CD4-positive, alpha-beta memory T cell (primary cell): ENCODE results near the gene TWF1. TPM values are rescaled to one million over a fixed set of nuclear protein-coding genes. Genes with fewer than 3 reads are reported as not detected.

Experiments
- CTCF ChIA-PET: fragments of 350-600 bp; sonication (Branson Sonifier 250); formaldehyde crosslinking; loops from one replicate; lab custom pipeline; 2021; ENCODE audit warnings: inconsistent platforms; ENCODE audit not compliant: partially characterized antibody; lab: Charles Lee
- POLR2A ChIA-PET: fragments of 350-600 bp; sonication (Branson Sonifier 250); formaldehyde crosslinking; loops from one replicate; lab custom pipeline; 2021; ENCODE audit not compliant: partially characterized antibody; lab: Charles Lee
- DNase-seq, 5 donors: peaks; one replicate each; pipeline versions ENCODE4 v3.0.0 to v3.0.0-alpha.2; 2020 to 2022; ENCODE audit warnings: mixed read lengths in 1 of 5
- H3K27ac ChIP-seq: one replicate; pipeline ENCODE4 v1.7.0; 2013; ENCODE audit warnings: low read depth, low read length
- H3K27me3 ChIP-seq: 2 replicates; pipeline ENCODE4 v1.7.0; 2013; ENCODE audit warnings: mild to moderate bottlenecking, low read length, moderate library complexity; ENCODE audit not compliant: insufficient read depth
- H3K36me3 ChIP-seq: 2 replicates; pipeline ENCODE4 v1.7.0; 2013; ENCODE audit warnings: mild to moderate bottlenecking, low read length, moderate library complexity; ENCODE audit not compliant: insufficient read depth
- H3K4me1 ChIP-seq: 2 replicates; pipeline ENCODE4 v1.7.0; 2013; ENCODE audit warnings: mild to moderate bottlenecking, low read length, moderate library complexity; ENCODE audit not compliant: insufficient read depth
- H3K4me3 ChIP-seq, 2 donors: one replicate each; pipeline ENCODE4 v1.7.0; 2013; ENCODE audit warnings: low read length in 2 of 2, mild to moderate bottlenecking in 1 of 2
- H3K9me3 ChIP-seq, 2 donors: one replicate each; pipeline ENCODE4 v1.7.0; 2013; ENCODE audit warnings: low read length in 2 of 2, control low read depth in 1 of 2; ENCODE audit not compliant: control insufficient read depth in 1 of 2
- H3K27ac Mint-ChIP-seq, 7 donors: one replicate each; pipeline ENCODE4 v1.8.0; 2020 to 2021; ENCODE audit warnings: mixed read lengths in 7 of 7, mild to moderate bottlenecking in 6 of 7, inconsistent platforms in 3 of 7, moderate library complexity in 3 of 7
- H3K27me3 Mint-ChIP-seq, 2 donors: one replicate each; pipeline ENCODE4 v1.8.0; 2020 to 2021; ENCODE audit warnings: mixed read lengths in 2 of 2
- H3K36me3 Mint-ChIP-seq, 2 donors: one replicate each; pipeline ENCODE4 v1.8.0; 2020 to 2021; ENCODE audit warnings: mixed read lengths in 2 of 2, inconsistent platforms in 1 of 2, mild to moderate bottlenecking in 1 of 2
- H3K4me1 Mint-ChIP-seq, 4 donors: one replicate each; pipeline ENCODE4 v1.8.0; 2020 to 2021; ENCODE audit warnings: mixed read lengths in 4 of 4, mild to moderate bottlenecking in 1 of 4
- H3K4me3 Mint-ChIP-seq, 8 donors: one replicate each; pipeline ENCODE4 v1.8.0; 2020 to 2021; ENCODE audit warnings: mixed read lengths in 8 of 8, mild to moderate bottlenecking in 7 of 8, moderate library complexity in 6 of 8, inconsistent platforms in 3 of 8
- H3K9me3 Mint-ChIP-seq, 8 donors: one replicate each; pipeline ENCODE4 v1.8.0; 2020 to 2021; ENCODE audit warnings: mixed read lengths in 8 of 8, mild to moderate bottlenecking in 5 of 8, inconsistent platforms in 3 of 8, moderate library complexity in 1 of 8
- intact Hi-C: fragments of 100-400 bp; cut with micrococcal nuclease; formaldehyde crosslinking; loops from one replicate; pipeline ENCODE4 v1.15.1; 2023
- polyA plus RNA-seq, 2 donors: library from polyadenylated mRNA; unstranded; fragments of 300-500 nt; fragmentation: Illumina TruSeq; gene quantifications; one replicate each; pipeline ENCODE4 v1.2.3, GENCODE V29; 2021
- total RNA-seq, 2 experiments: library from RNA; stranded (reverse); gene quantifications; one replicate each; pipeline ENCODE4 v1.2.3, GENCODE V29; 2021

Gene TWF1
- total and polyA plus RNA-seq, 4 experiments from 2014 or later, result 13.1 to 32.4 (median 23.0) TPM

- POLR2A ChIA-PET, result interaction anchor here (1.6 to 2.1 kb wide), 2 partner anchors 17 to 106 kb away, joined by 4 to 8 read pairs; no protein-coding TSS in a partner anchor
Measured at GRCh38 chr12:43776498-43776897, 29.6 kb downstream of the TWF1 start.

GRCh38 chr12:43766291-43766690, 39.8 kb downstream of the TWF1 start:
- Mint-ChIP-seq H3K4me1 (peaks cover 28 to 46% (median 36%) of the 10 kb centered on the region in 4 donors), H3K27me3 (no peaks in the 10 kb centered on the region), H3K9me3 (no peaks in the 10 kb centered on the region), H3K4me3 (no peak overlapping the region), H3K27ac (no peak overlapping the region), H3K36me3 (peaks cover 31 to 36% of the 10 kb centered on the region in 2 donors)
- H3K4me1 ChIP-seq, result peaks cover 24% of the 10 kb centered on the region
- H3K9me3 ChIP-seq, result no peaks in the 10 kb centered on the region
- intact Hi-C loops, result no loop called here
- no peak for DNase-seq
- no peaks in the 10 kb centered on the region for H3K27me3 ChIP-seq
- H3K36me3 ChIP-seq, result peaks cover 17% of the 10 kb centered on the region
- ChIA-PET POLR2A (no interaction called here), CTCF (interaction anchor here (0.7 kb wide), 1 partner anchor 116 kb away, joined by 3 read pairs; no protein-coding TSS in a partner anchor)
- no peak overlapping the region for H3K27ac ChIP-seq
- no peak overlapping the region for H3K4me3 ChIP-seq

More at GRCh38 chr12:43776498-43776897, 29.6 kb downstream of the TWF1 start:
- no peak overlapping the region for H3K4me3 ChIP-seq
- peak in 4 of 5 donors; percentile 19 to 38 (median 32) for DNase-seq
- Mint-ChIP-seq H3K27ac (no peak overlapping the region), H3K4me3 (no peak overlapping the region), H3K9me3 (no peaks in the 10 kb centered on the region), H3K4me1 (peaks cover 1 to 6% (median 4%) of the 10 kb centered on the region in 4 donors), H3K27me3 (no peaks in the 10 kb centered on the region), H3K36me3 (peaks cover 27 to 43% of the 10 kb centered on the region in 2 donors)
- CTCF ChIA-PET, result interaction anchor here (1.0 to 4.4 kb wide), 5 partner anchors 16 to 107 kb away, joined by 3 to 59 read pairs (median 4); partner anchors contain the start of genes IRAK4 and PUS7L
- no peaks in the 10 kb centered on the region for H3K4me1 ChIP-seq
- intact Hi-C loops, result loop anchor here (1.0 kb wide), 1 partner anchor 106 kb away; no protein-coding TSS in a partner anchor
- H3K9me3 ChIP-seq, result no peaks in the 10 kb centered on the region
- no peak overlapping the region for H3K27ac ChIP-seq
- H3K36me3 ChIP-seq, result peaks cover 66% of the 10 kb centered on the region
- no peaks in the 10 kb centered on the region for H3K27me3 ChIP-seq

- H3K4me3 Mint-ChIP-seq, result no peak overlapping the region
- ChIA-PET POLR2A (no interaction called here), CTCF (interaction anchor here (0.9 to 1.6 kb wide), 2 partner anchors 14 to 119 kb away, joined by 3 read pairs; no protein-coding TSS in a partner anchor)
- Histone ChIP-seq H3K4me1 (peaks cover 41% of the 10 kb centered on the region), H3K27me3 (no peaks in the 10 kb centered on the region), H3K9me3 (no peaks in the 10 kb centered on the region), H3K36me3 (peaks cover 3% of the 10 kb centered on the region), H3K4me3 (no peak overlapping the region), H3K27ac (no peak overlapping the region)
- H3K4me1 Mint-ChIP-seq, result peaks cover 33 to 59% (median 39%) of the 10 kb centered on the region in 4 donors
- peaks cover 16 to 27% of the 10 kb centered on the region in 2 donors for H3K36me3 Mint-ChIP-seq
- no peak overlapping the region for H3K27ac Mint-ChIP-seq
- H3K27me3 Mint-ChIP-seq, result no peaks in the 10 kb centered on the region
- intact Hi-C loops, result no loop called here
- H3K9me3 Mint-ChIP-seq, result no peaks in the 10 kb centered on the region
- DNase-seq, result no peak
Measured at GRCh38 chr12:43764528-43764927, 41.6 kb downstream of the TWF1 start.

- Mint-ChIP-seq H3K27me3 (no peaks in the 10 kb centered on the region), H3K4me3 (peak overlapping the region in 2 of 8 donors; percentile 15 to 48), H3K4me1 (peaks cover 33 to 65% (median 42%) of the 10 kb centered on the region in 4 donors), H3K27ac (peak overlapping the region in 2 of 7 donors; percentile 16 to 70), H3K9me3 (no peaks in the 10 kb centered on the region), H3K36me3 (peaks cover 12 to 26% of the 10 kb centered on the region in 2 donors)
- Histone ChIP-seq H3K9me3 (no peaks in the 10 kb centered on the region), H3K4me1 (peaks cover 41% of the 10 kb centered on the region), H3K36me3 (no peaks in the 10 kb centered on the region), H3K27ac (no peak overlapping the region), H3K27me3 (no peaks in the 10 kb centered on the region), H3K4me3 (no peak overlapping the region)
- POLR2A ChIA-PET, result no interaction called here
- intact Hi-C loops, result no loop called here
- no peak for DNase-seq
- CTCF ChIA-PET, result interaction anchor here (0.7 to 2.1 kb wide), 3 partner anchors 14 to 119 kb away, joined by 3 to 8 read pairs (median 4); no protein-coding TSS in a partner anchor
Measured at GRCh38 chr12:43763769-43764168, 42.3 kb downstream of the TWF1 start.

GRCh38 chr12:43762596-43762995, 43.5 kb downstream of the TWF1 start:
- Mint-ChIP-seq H3K9me3 (peaks cover 0 to 2% (median 0%) of the 10 kb centered on the region in 8 donors), H3K27me3 (no peaks in the 10 kb centered on the region), H3K4me3 (peak overlapping the region in 5 of 8 donors; percentile 57 to 99 (median 74)), H3K4me1 (peaks cover 36 to 65% (median 50%) of the 10 kb centered on the region in 4 donors), H3K36me3 (peaks cover 11 to 21% of the 10 kb centered on the region in 2 donors), H3K27ac (peak overlapping the region in 4 of 7 donors; percentile 31 to 62 (median 41))
- CTCF ChIA-PET, result interaction anchor here (1.2 to 2.1 kb wide), 2 partner anchors 15 to 120 kb away, joined by 4 to 8 read pairs; no protein-coding TSS in a partner anchor
- DNase-seq, result no peak
- POLR2A ChIA-PET, result interaction anchor here (6.9 kb wide), 1 partner anchor 44 kb away, joined by 88 read pairs; the partner anchor contains the start of gene TWF1
- intact Hi-C loops, result no loop called here
- Histone ChIP-seq H3K4me3 (no peak overlapping the region), H3K27ac (no peak overlapping the region), H3K36me3 (no peaks in the 10 kb centered on the region), H3K4me1 (peaks cover 49% of the 10 kb centered on the region), H3K9me3 (no peaks in the 10 kb centered on the region), H3K27me3 (no peaks in the 10 kb centered on the region)

- ChIA-PET POLR2A (interaction anchor here (1.0 to 6.9 kb wide), 2 partner anchors 45 to 74 kb away, joined by 3 to 88 read pairs; partner anchors contain the start of genes TMEM117 and TWF1), CTCF (interaction anchor here (1.0 to 2.1 kb wide), 2 partner anchors 15 to 121 kb away, joined by 4 to 8 read pairs; no protein-coding TSS in a partner anchor)
- peaks cover 11 to 21% of the 10 kb centered on the region in 2 donors for H3K36me3 Mint-ChIP-seq
- Histone ChIP-seq H3K4me3 (no peak overlapping the region), H3K9me3 (no peaks in the 10 kb centered on the region), H3K36me3 (no peaks in the 10 kb centered on the region), H3K27ac (no peak overlapping the region), H3K4me1 (peaks cover 54% of the 10 kb centered on the region), H3K27me3 (no peaks in the 10 kb centered on the region)
- H3K27ac Mint-ChIP-seq, result peak overlapping the region; percentile 1 to 63 (median 58)
- peaks cover 42 to 73% (median 57%) of the 10 kb centered on the region in 4 donors for H3K4me1 Mint-ChIP-seq
- no peak for DNase-seq
- peak overlapping the region; percentile 28 to 99 (median 62) for H3K4me3 Mint-ChIP-seq
- peaks cover 0 to 2% (median 0%) of the 10 kb centered on the region in 8 donors for H3K9me3 Mint-ChIP-seq
- intact Hi-C loops, result no loop called here
- H3K27me3 Mint-ChIP-seq, result no peaks in the 10 kb centered on the region
Measured at GRCh38 chr12:43761500-43761899, 44.6 kb downstream of the TWF1 start.

GRCh38 chr12:43760396-43760795, 45.7 kb downstream of the TWF1 start:
- ChIA-PET POLR2A (interaction anchor here (1.0 to 6.9 kb wide), 4 partner anchors 17 to 75 kb away, joined by 3 to 88 read pairs (median 10); partner anchors contain the start of genes TMEM117 and TWF1), CTCF (interaction anchor here (1.0 to 2.6 kb wide), 4 partner anchors 8 to 117 kb away, joined by 4 to 7 read pairs (median 6); no protein-coding TSS in a partner anchor)
- DNase-seq, result no peak
- peak overlapping the region; percentile 99 for H3K27ac Mint-ChIP-seq
- no peaks in the 10 kb centered on the region for H3K27me3 ChIP-seq
- no peaks in the 10 kb centered on the region for H3K27me3 Mint-ChIP-seq
- H3K9me3 Mint-ChIP-seq, result peaks cover 0 to 2% (median 0%) of the 10 kb centered on the region in 8 donors
- intact Hi-C loops, result no loop called here
- peaks cover 58% of the 10 kb centered on the region for H3K4me1 ChIP-seq
- H3K36me3 Mint-ChIP-seq, result peaks cover 11 to 21% of the 10 kb centered on the region in 2 donors
- H3K4me3 Mint-ChIP-seq, result peak overlapping the region; percentile 98 to 99 (median 98)
- H3K36me3 ChIP-seq, result no peaks in the 10 kb centered on the region
- H3K9me3 ChIP-seq, result no peaks in the 10 kb centered on the region
- peaks cover 50 to 84% (median 66%) of the 10 kb centered on the region in 4 donors for H3K4me1 Mint-ChIP-seq
- peak overlapping the region; percentile 93 for H3K27ac ChIP-seq
- peak overlapping the region; percentile 67 to 91 for H3K4me3 ChIP-seq
